Sciatic nerve (tissue), 2 donors: ENCODE results near the gene PLA2G2A. TPM values are rescaled to one million over a fixed set of nuclear protein-coding genes. Genes with fewer than 3 reads are reported as not detected.
"Not testable (repeated sequence)": the region's sequence is repeated elsewhere in the genome, so short reads cannot be mapped to it uniquely, and the experiment has no call there.

Experiments
- ATAC-seq: fragments of 200-7000 bp; cut with Tn5 transposase; one replicate; pipeline ENCODE4 v1.9.1; 2020; ENCODE audit warnings: mild to moderate bottlenecking, moderate library complexity
- DNase-seq: peaks from one replicate; pipeline ENCODE4 v3.0.0-alpha.2; 2020; ENCODE audit warnings: low spot score
- intact Hi-C: fragments of 100-400 bp; cut with DNase I; formaldehyde crosslinking; loops from one replicate; pipeline ENCODE4 v1.14.2; 2022
- total RNA-seq: library from RNA; stranded (reverse); fragmentation: NEBNext Ultra II Directional; extraction: Animal tissue kit (Norgen Biotek cat#: 25700); gene quantifications from one replicate; pipeline ENCODE4 v1.2.1, GENCODE V29; 2021
- donor health status: DM: no; HTN: no; CAD: no.
- donor health status: DM: no; HTN: no; CAD: no.

PLA2G2A gene
- total RNA-seq, 1 donor from 2014 or later, result 494 TPM

DNA sequence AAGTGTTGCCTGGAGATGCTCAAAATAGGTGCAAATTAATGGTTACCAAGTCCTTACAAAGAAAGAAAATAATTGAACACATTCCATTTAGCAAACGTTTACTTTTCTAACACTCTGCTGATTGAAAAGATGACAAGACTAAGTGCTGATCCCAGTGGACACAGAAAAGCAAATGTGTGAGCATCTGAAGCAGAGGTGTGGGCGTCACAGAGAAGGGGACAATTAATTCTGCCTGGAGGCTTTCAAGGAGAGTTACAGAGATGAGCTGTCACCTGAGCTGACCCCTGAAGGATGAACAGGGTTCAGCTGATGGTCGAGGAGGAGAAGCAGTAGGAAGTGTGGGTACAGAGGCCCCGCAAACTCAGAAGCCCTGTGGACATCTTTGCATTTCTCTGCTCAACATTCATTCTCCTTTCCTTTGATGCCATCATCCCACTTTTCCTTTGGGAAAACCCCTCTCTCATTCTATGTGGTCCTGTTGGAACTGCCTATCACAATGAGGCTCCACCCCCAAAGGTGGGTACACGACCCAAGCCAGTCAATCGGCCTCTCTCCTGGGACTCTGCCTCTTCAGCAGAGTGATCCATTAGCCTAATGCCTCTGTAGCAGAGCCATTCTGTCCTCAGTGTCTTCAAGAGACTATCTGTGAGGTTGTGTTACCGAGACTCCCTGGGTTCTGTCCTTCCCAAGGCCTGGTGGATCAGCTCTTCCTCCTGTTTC, 38.8 kb downstream of the PLA2G2A start:
- intact Hi-C loops, result no loop called here
- ATAC-seq (no peak), DNase-seq (no peak)

DNA sequence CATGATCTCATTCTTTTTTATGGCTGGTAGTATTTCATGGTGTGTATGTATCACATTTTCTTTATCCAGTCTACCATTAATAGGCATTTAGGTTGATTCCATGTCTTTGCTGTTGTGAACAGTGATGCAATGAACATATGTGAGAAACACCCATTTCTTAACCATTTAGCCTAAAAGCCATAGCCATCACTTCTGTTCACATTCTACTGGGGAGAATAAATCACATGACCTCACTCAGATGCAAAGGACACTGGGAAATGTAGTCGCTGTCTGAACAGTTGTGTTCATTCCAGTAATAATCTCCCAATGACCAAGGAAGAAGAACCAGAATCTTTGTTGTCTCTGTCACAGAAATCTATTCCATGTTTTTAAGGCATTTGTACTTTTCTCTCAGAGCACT, 40.9 kb downstream of the PLA2G2A start:
- DNase-seq (no peak), ATAC-seq (no peak)
- intact Hi-C loops, result no loop called here

DNA sequence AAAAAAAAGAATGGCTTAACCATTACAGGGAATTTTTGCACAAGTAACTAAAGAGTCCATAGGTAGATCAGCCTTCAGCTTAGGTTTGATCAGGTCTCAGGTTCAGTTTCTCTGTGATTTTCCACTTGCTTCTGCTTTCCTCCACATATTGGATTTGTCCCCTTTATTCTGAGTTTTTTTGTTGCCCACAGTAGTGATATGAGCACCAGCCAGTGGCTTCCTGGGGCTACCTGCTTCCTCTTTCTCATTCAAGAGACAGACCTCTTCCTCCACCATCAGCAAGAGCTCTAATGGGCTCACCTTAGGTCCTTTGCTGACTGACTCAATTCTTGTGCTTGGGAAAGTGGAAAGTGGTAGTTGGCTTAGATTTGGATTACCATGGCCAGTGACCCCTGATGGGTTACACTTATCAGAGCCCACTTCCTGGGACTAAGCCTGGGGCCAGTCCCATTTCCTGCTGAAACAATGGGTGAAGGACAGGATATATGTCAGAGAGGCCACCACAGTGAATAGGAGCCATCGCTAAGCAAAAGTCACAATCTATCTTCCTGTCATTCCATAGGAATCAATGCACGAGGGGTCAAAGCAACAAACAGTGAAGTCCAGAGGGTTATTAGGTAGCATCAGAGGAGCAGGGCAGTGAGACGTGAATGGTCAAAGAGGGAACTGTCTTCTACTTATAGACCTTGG, 43.2 kb downstream of the PLA2G2A start:
- ATAC-seq, result no peak
- intact Hi-C loops, result no loop called here
- DNase-seq, result no peak

DNA sequence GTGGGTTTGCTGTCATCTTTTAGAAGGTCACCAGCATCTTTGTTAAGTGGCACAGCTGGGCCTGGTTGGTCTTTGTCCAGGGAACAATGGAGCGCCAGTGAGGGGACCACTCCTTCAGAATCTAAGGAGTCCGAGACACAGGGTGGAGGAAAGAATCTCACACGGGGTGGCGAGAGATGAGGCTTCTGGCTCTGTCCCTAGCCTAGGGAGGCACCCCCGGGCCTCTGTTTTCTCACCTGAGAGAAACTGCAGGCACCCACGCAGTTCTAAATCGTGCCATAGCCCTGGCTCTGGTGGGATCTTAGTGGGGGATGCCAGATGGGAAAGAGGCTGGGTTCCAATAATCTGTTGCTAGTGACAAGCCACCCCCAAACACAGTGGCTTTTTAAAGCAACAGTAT, 45.1 kb downstream of the PLA2G2A start:
- intact Hi-C loops, result no loop called here
- ATAC-seq (no peak), DNase-seq (no peak)

DNA sequence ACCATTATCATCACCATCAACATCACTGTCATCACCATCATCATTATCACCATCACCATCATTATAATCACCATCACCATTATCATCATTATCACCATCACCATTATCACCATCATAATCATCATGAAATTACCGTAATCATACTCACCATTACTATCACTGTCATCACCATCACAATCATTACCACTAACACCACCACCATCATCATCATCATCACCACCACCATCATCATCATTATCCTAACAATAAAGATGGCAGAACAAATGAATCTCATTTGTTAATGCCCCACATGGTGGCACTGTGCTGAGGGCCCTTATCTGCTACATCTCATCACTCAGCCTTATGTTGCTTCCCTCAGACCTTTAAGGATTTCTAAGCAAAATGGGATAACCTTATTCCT, 46.6 kb downstream of the PLA2G2A start:
- intact Hi-C loops, result no loop called here
- no peak for ATAC-seq
- no peak for DNase-seq

DNA sequence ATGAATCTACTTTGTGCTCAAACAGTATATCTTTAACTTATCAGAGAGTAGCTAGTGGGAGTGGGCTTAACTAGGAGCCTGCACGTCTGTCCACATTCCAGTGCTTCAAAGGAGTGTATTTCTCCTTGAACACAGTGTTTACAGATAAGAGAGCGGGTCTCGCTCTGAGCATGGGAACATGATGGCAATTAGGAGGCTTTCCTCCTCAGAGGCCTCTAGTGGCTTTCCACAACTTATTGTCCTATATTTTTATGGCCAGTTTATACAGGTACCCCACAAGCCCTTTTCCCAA, 52.3 kb downstream of the PLA2G2A start:
- ATAC-seq, intact Hi-C loops, DNase-seq: not testable (repeated sequence)

DNA sequence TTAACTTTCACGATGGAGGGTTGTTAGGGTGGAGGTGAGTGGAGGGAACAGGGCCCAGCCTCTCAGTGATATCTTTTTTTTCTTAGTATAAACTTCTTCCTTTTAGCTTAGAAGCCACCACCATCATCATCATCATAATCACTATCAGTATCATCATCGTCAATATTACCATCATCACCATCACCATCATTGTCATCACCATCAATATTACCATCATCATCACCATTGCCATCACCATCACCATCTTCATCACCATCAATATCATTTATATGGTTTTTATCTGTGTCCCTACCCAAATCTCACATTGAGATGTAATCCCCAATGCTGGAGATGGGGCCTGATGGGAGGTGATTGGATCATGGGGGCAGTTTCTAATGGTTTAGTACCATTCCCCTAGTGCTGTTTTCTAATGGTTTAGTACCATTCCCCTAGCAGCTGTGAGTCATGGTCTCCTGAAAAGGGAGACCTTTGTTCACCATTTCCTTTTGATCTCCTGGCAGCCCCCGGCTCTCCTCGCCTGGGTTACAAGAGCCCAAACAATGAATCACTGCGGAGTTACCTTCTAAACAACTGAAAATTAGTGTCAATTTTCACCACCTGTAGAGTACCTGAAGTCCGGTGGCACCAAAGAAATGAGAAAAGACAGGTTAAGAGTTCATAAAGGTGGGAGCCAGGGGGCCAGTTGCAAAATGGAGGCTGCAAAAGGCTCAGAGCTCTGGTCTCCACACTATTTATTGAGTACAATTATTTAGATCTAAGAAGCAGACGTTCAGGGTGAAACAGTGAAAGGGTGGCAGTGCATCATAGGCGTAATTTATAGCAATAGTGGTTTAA, 52.9 kb downstream of the PLA2G2A start:
- intact Hi-C loops, result no loop called here
- ATAC-seq, result no peak
- DNase-seq, result no peak

Other genes with a start within 250 kb of the PLA2G2A start
- gene TMCO4, start 179.7 kb downstream of the PLA2G2A start, total RNA-seq, result 23.0 TPM
- not detected for gene RNF186, start 164.3 kb downstream of the PLA2G2A start, total RNA-seq
- 14.0 TPM for gene OTUD3, start 97.2 kb downstream of the PLA2G2A start, total RNA-seq
- not detected for gene PLA2G2E, start 56.0 kb downstream of the PLA2G2A start, total RNA-seq
- 1.3 TPM for gene PLA2G5, start 90.6 kb upstream of the PLA2G2A start, total RNA-seq
- not detected for gene PLA2G2D, start 139.9 kb upstream of the PLA2G2A start, total RNA-seq
- not detected for gene PLA2G2F, start 159.7 kb upstream of the PLA2G2A start, total RNA-seq
- gene UBXN10, start 206.5 kb upstream of the PLA2G2A start, total RNA-seq, result 0.13 TPM
- 0.36 TPM for gene PLA2G2C, start 206.9 kb upstream of the PLA2G2A start, total RNA-seq